Adrenal gland (tissue), 5 donors: ENCODE results near the gene NLRC5.

Source experiments
- POLR2A ChIP-seq, 2 donors: fragments of 450-650 bp; IDR thresholded peaks; one replicate each; pipeline ENCODE4 v1.6.1; 2017; ENCODE audit warnings: antibody characterized with exemption in 2 of 2, mild to moderate bottlenecking in 2 of 2, moderate library complexity in 1 of 2
- TF ChIP-seq, protein P1 (sequence below), 6 experiments: fragments of 450-650 bp in 4 of 6; fragments of 200-600 bp in 2 of 6; sonication (generic) in 1 of 6; IDR thresholded peaks; 1 replicate in 5 of 6; 2 replicates in 1 of 6; pipeline versions ENCODE4 v1.5.1 to v1.8.0; 2016 to 2021; ENCODE audit warnings: antibody characterized with exemption in 6 of 6, mild to moderate bottlenecking in 2 of 6, moderate library complexity in 1 of 6
- donor health status: DM: no; HTN: no; CAD: no.

- no peak for TF ChIP-seq POLR2A (IDR thresholded peaks at IDR 0.05)
- TF ChIP-seq, protein P1, sequence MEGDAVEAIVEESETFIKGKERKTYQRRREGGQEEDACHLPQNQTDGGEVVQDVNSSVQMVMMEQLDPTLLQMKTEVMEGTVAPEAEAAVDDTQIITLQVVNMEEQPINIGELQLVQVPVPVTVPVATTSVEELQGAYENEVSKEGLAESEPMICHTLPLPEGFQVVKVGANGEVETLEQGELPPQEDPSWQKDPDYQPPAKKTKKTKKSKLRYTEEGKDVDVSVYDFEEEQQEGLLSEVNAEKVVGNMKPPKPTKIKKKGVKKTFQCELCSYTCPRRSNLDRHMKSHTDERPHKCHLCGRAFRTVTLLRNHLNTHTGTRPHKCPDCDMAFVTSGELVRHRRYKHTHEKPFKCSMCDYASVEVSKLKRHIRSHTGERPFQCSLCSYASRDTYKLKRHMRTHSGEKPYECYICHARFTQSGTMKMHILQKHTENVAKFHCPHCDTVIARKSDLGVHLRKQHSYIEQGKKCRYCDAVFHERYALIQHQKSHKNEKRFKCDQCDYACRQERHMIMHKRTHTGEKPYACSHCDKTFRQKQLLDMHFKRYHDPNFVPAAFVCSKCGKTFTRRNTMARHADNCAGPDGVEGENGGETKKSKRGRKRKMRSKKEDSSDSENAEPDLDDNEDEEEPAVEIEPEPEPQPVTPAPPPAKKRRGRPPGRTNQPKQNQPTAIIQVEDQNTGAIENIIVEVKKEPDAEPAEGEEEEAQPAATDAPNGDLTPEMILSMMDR (IDR thresholded peaks at IDR 0.05) = no peak
Measured at GRCh38 chr16:57044931-57045693, 55.8 kb downstream of the NLRC5 start.
